LNCAP (cell line): ENCODE data around the gene OLFML1.

Experiments used
- CTCF ChIP-seq: fragments of 450-650 bp; IDR thresholded peaks from 2 replicates; pipeline ENCODE4 v1.5.1; 2017; ENCODE audit warnings: mild to moderate bottlenecking

OLFML1 gene

DNA sequence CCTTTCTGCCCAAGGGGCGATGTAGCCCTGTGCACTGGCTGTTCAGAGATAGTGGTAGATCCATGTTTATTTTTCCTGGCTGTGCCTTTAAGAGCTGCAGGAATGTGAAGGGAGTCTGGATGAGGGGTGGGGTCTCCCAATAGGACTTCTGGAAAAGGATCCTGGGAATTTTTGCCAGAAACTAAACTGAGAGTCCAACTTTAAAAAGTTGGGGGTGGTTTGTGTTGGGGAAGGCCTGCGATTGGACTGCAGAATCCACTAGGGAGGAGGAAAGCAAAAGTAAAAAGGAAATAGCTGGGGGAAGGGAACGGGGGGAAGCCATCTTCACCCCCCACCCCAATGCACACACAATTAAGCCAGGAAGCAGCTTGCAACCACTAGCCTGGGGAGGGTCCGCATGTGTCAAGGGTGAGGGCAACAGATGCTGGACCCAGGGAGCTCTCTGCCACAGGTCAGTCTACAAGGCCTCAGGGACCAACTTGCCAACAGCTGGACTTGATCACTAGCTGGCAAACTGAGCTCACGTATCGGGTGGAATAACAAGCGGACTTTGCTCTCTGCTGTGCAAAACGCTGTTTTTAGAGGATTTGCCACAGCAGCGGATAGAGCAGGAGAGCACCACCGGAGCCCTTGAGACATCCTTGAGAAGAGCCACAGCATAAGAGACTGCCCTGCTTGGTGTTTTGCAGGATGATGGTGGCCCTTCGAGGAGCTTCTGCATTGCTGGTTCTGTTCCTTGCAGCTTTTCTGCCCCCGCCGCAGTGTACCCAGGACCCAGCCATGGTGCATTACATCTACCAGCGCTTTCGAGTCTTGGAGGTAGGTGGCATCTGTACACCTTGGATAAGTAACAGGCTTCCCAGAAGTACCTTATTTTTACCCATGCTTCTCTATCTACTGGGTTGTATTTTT, at the start of gene OLFML1:
OLFML1 (plus strand) TSS at position 321 of the 912 bp plus-strand sequence; CDS start at position 691, 370 bp downstream.
- no peak for TF ChIP-seq CTCF

GRCh38 chr11:7436146-7436545, 49.2 kb upstream of the OLFML1 start:
- no peak for TF ChIP-seq CTCF

- no peak for TF ChIP-seq CTCF
These were observed 48.6 kb upstream of the OLFML1 start for GRCh38 chr11:7436657-7437056.

DNA sequence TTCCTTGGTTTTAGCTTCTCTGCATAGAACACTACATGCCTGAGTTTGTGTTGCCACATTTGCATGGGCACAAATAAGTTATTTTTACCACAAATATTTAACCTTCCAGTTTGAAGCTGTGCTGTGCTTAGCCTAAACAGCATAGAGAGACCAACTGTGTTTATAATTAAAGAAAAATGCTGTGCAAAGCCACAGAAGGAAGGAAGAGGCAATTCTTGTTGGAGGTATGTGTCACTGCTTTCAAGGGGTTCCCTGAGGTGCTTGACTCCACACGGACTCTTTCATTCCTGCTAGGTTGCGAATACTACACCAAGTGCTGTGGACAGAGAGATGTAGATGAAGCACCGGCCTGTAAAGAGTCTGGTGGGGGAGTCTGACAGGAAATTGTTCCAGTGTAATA, 47.6 kb upstream of the OLFML1 start:
- TF ChIP-seq CTCF: no peak

DNA sequence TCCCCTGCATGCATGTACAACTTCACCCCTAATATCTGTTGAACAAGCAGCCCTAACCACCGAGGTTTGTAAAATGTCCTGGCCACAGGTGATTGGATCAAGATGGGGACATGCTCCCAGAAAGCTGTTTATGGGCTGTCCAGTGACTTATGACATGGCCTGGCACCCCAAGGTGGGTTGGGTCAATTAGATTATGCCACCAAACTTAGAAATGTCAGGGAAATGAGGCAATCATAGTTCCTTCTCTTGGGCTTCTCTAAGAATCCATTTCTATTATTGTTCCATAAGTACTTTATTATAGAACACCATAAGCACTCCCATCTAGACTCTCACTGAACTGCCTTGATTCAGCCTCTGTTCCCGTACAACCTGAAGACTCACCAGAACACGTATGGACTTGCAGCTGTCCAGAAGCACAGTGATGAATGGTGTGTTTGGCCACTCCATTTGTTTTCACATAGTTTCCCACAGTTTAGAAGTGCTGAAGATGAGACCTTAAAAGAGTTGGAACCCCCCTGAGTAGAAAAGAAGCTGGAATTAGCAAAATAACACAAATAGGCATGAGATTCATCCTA, 45.5 kb upstream of the OLFML1 start:
- TF ChIP-seq CTCF: no peak

- TF ChIP-seq CTCF: peak; percentile 94
These were observed 42.6 kb upstream of the OLFML1 start for GRCh38 chr11:7442588-7443215.

GRCh38 chr11:7444091-7444981, 41.0 kb upstream of the OLFML1 start:
- no peak for TF ChIP-seq CTCF
